A549 (cell line): ENCODE measurements around the gene SAMM50. TPM values are rescaled to one million over a fixed set of nuclear protein-coding genes. Genes with fewer than 3 reads are reported as not detected.

Experiments used
- ATAC-seq, 2 experiments: fragments of 200-7000 bp in 1 of 2; fragments of >200 bp in 1 of 2; cut with Nextera tagmentation in 1 of 2; cut with Tn5 transposase in 1 of 2; 3 replicates each; pipeline versions ENCODE4 v1.8.0 to v1.9.1; 2018 to 2020; ENCODE audit warnings: mild to moderate bottlenecking in 1 of 2, moderate library complexity in 1 of 2
- CTCF ChIA-PET: fragments of 300-600 bp; sonication (Branson Sonifier 250); formaldehyde crosslinking; extraction: SDS; loops from one replicate; lab custom pipeline; 2021; ENCODE audit warnings: antibody characterized with exemption, inconsistent platforms; lab: Yijun Ruan, JAX
- POLR2A ChIA-PET: fragments of 350-600 bp; formaldehyde crosslinking; extraction: SDS; loops from one replicate; lab custom pipeline; 2021; ENCODE audit warnings: antibody characterized with exemption, inconsistent platforms; lab: Yijun Ruan, JAX
- DNase-seq, 2 experiments: peaks; one replicate each; pipeline versions ENCODE4 v3.0.0 to v3.0.0-alpha.2; 2011 to 2016; ENCODE audit warnings: low read depth in 1 of 2, low spot score in 1 of 2
- FAIRE-seq: peaks from 2 replicates; lab custom pipeline; 2011; peaks lifted over from hg19 to GRCh38; lab: Jason Lieb, UNC
- H3K27ac ChIP-seq, 2 experiments: fragments of >200 bp; sonication (Bioruptor Twin); formaldehyde crosslinking; 3 replicates each; pipeline ENCODE4 v1.5.1; 2016 to 2017
- H3K4me1 ChIP-seq: fragments of >200 bp; sonication (Bioruptor Twin); formaldehyde crosslinking; 3 replicates; pipeline ENCODE4 v1.6.1; 2016
- H3K4me2 ChIP-seq: fragments of >200 bp; sonication (Bioruptor Twin); formaldehyde crosslinking; 3 replicates; pipeline ENCODE4 v1.6.1; 2016
- H3K4me3 ChIP-seq: fragments of >200 bp; sonication (Bioruptor Twin); formaldehyde crosslinking; 3 replicates; pipeline ENCODE4 v1.5.1; 2016
- H3K9me3 ChIP-seq: fragments of >200 bp; sonication (Bioruptor Twin); formaldehyde crosslinking; 3 replicates; pipeline ENCODE4 v1.6.1; 2016
- ATOH8 ChIP-seq: fragments of 250-450 bp; sonication (Bioruptor Pico); IDR thresholded peaks from 2 replicates; pipeline ENCODE4 v1.5.0; 2020; ENCODE audit warnings: low read depth, mild to moderate bottlenecking, moderate library complexity
- BCL3 ChIP-seq: fragments of >200 bp; sonication (Bioruptor Twin); formaldehyde crosslinking; IDR thresholded peaks from 3 replicates; pipeline ENCODE4 v1.6.1; 2016
- BHLHE40 ChIP-seq: IDR thresholded peaks from 2 replicates; pipeline ENCODE4 v1.6.1; 2012; ENCODE audit warnings: low read depth, low read length, inconsistent platforms
- CBX2 ChIP-seq: fragments of 200-600 bp; sonication (generic); IDR thresholded peaks from 2 replicates; pipeline ENCODE4 v1.6.1; 2016; ENCODE audit warnings: low read depth, mild to moderate bottlenecking, borderline replicate concordance
- CBX8 ChIP-seq: fragments of 200-600 bp; sonication (generic); IDR thresholded peaks from 2 replicates; pipeline ENCODE4 v1.6.1; 2016
- E2F6 ChIP-seq: IDR thresholded peaks from 2 replicates; pipeline ENCODE4 v1.6.1; 2012; ENCODE audit warnings: low read depth, borderline replicate concordance
- EHMT2 ChIP-seq: fragments of 200-600 bp; sonication (generic); IDR thresholded peaks from 2 replicates; pipeline ENCODE4 v1.6.1; 2016; ENCODE audit warnings: antibody characterized with exemption, low read depth, mild to moderate bottlenecking, moderate library complexity
- EP300 ChIP-seq, 2 experiments: fragments of >200 bp; sonication (Bioruptor Twin); formaldehyde crosslinking; IDR thresholded peaks; 2 replicates in 1 of 2; 3 replicates in 1 of 2; pipeline ENCODE4 v1.6.1; 2016 to 2017
- ESRRA ChIP-seq: fragments of 150-350 bp; IDR thresholded peaks from 2 replicates; pipeline ENCODE4 v1.6.1; 2014; ENCODE audit warnings: mild to moderate bottlenecking, low read length, borderline replicate concordance
- FOSB ChIP-seq: fragments of 250-450 bp; sonication (Bioruptor Pico); IDR thresholded peaks from 2 replicates; pipeline ENCODE4 v1.5.0; 2020; ENCODE audit warnings: mild to moderate bottlenecking, moderate library complexity
- FOXS1 ChIP-seq: fragments of 250-450 bp; sonication (Bioruptor Pico); IDR thresholded peaks from 2 replicates; pipeline ENCODE4 v1.5.0; 2020; ENCODE audit warnings: mild to moderate bottlenecking, moderate library complexity
- HEYL ChIP-seq: fragments of 250-450 bp; sonication (Bioruptor Pico); IDR thresholded peaks from 2 replicates; pipeline ENCODE4 v1.8.0; 2021; ENCODE audit warnings: mild to moderate bottlenecking, moderate library complexity
- HOXA7 ChIP-seq: fragments of 250-450 bp; sonication (Bioruptor Pico); IDR thresholded peaks from 2 replicates; pipeline ENCODE4 v1.5.0; 2020; ENCODE audit warnings: mild to moderate bottlenecking, moderate library complexity
- HOXB5 ChIP-seq: fragments of 250-450 bp; sonication (Bioruptor Pico); IDR thresholded peaks from 2 replicates; pipeline ENCODE4 v1.5.0; 2020; ENCODE audit warnings: mild to moderate bottlenecking, moderate library complexity
- JUN ChIP-seq, 2 experiments: fragments of >200 bp; sonication (Bioruptor Twin); formaldehyde crosslinking; IDR thresholded peaks; 2 replicates in 1 of 2; 3 replicates in 1 of 2; pipeline ENCODE4 v1.6.1; 2016 to 2017
- KDM1A ChIP-seq: fragments of 200-600 bp; sonication (generic); IDR thresholded peaks from 2 replicates; pipeline ENCODE4 v1.6.1; 2016; ENCODE audit warnings: low read depth, mild to moderate bottlenecking
- KDM5A ChIP-seq: fragments of 200-600 bp; sonication (generic); IDR thresholded peaks from 2 replicates; pipeline ENCODE4 v1.6.1; 2016; ENCODE audit warnings: antibody characterized with exemption, mild to moderate bottlenecking
- MAFK ChIP-seq: fragments of 450-650 bp; IDR thresholded peaks from 2 replicates; pipeline ENCODE4 v1.6.1; 2014; ENCODE audit not compliant: partially characterized antibody
- MAZ ChIP-seq: fragments of 150-350 bp; IDR thresholded peaks from 2 replicates; pipeline ENCODE4 v1.6.1; 2014; ENCODE audit warnings: antibody characterized with exemption, low read depth, low read length, borderline replicate concordance
- MYC ChIP-seq: IDR thresholded peaks from 2 replicates; pipeline ENCODE4 v1.6.1; 2012; ENCODE audit warnings: mild to moderate bottlenecking, inconsistent platforms, low read length, improper control_type of control experiment, borderline replicate concordance
- NFE2L2 ChIP-seq: fragments of 150-350 bp; conservative IDR thresholded peaks from 2 replicates; pipeline ENCODE4 v1.6.1; 2014; ENCODE audit warnings: low read length
- NPAS2 ChIP-seq: fragments of 250-450 bp; sonication (Bioruptor Pico); IDR thresholded peaks from 2 replicates; pipeline ENCODE4 v1.8.0; 2022; ENCODE audit warnings: mild to moderate bottlenecking, moderate library complexity, borderline replicate concordance
- NR3C1 ChIP-seq: fragments of >200 bp; sonication (Bioruptor Twin); formaldehyde crosslinking; IDR thresholded peaks from 3 replicates; pipeline ENCODE4 v1.6.1; 2017
- PBX3 ChIP-seq: IDR thresholded peaks from 2 replicates; pipeline ENCODE4 v1.6.1; 2012
- POLR2A ChIP-seq: IDR thresholded peaks from 2 replicates; pipeline ENCODE4 v1.6.1; 2012; ENCODE audit warnings: mild to moderate bottlenecking, low read length
- RCOR1 ChIP-seq: fragments of 150-350 bp; IDR thresholded peaks from 2 replicates; pipeline ENCODE4 v1.6.1; 2014; ENCODE audit warnings: antibody characterized with exemption, low read length, low read depth
- RNF2 ChIP-seq: fragments of 200-600 bp; sonication (generic); IDR thresholded peaks from 2 replicates; pipeline ENCODE4 v1.6.1; 2016; ENCODE audit warnings: low read depth, mild to moderate bottlenecking, antibody characterized with exemption, moderate library complexity, borderline replicate concordance
- SMC3 ChIP-seq: fragments of >200 bp; sonication (Bioruptor Twin); formaldehyde crosslinking; IDR thresholded peaks from 3 replicates; pipeline ENCODE4 v1.6.1; 2018; ENCODE audit warnings: inconsistent platforms
- SREBF2 ChIP-seq: fragments of 450-650 bp; IDR thresholded peaks from 2 replicates; pipeline ENCODE4 v1.6.1; 2014; ENCODE audit warnings: mild to moderate bottlenecking, moderate library complexity
- ZC3H11A ChIP-seq: fragments of 450-650 bp; IDR thresholded peaks from 2 replicates; pipeline ENCODE4 v1.6.1; 2014; ENCODE audit warnings: antibody characterized with exemption, mild to moderate bottlenecking
- ZNF302 ChIP-seq: fragments of 250-450 bp; sonication (Bioruptor Pico); IDR thresholded peaks from 2 replicates; pipeline ENCODE4 v1.9.0; 2021; ENCODE audit warnings: inconsistent platforms, mild to moderate bottlenecking, moderate library complexity
- WGBS: methylation state at CpG from one replicate; pipeline ENCODE4 v1.1.6; 2017; ENCODE audit errors: missing lambda C conversion rate; 5-methylcytosine and 5-hydroxymethylcytosine counted together
- polyA minus RNA-seq: library from RNA; depleted of rRNA, polyadenylated mRNA; stranded (reverse); fragments of >200 nt; gene quantifications from 2 replicates; pipeline ENCODE4 v1.2.3, GENCODE V29; 2011; rRNA and poly(A)+ RNA removed
- polyA plus RNA-seq, 4 experiments: library from polyadenylated mRNA; depleted of rRNA in 3 of 4; stranded (reverse); fragments of >200 nt; fragmentation: RNase III in 1 of 4; extraction: RNeasy Plus Mini Kit Qiagen cat#74134 plus additional on column Dnase treatment in 1 of 4; gene quantifications; 2 replicates in 3 of 4; 3 replicates in 1 of 4; pipeline ENCODE4 v1.2.3, GENCODE V29; 2011 to 2017
- TF ChIP-seq, protein P1 (sequence below): fragments of >200 bp; sonication (Bioruptor Twin); formaldehyde crosslinking; IDR thresholded peaks from 3 replicates; pipeline ENCODE4 v1.5.1; 2016
- TF ChIP-seq, protein P2 (sequence below): IDR thresholded peaks from 2 replicates; pipeline ENCODE4 v1.6.1; 2012
- TF ChIP-seq, protein P3 (sequence below): fragments of 150-350 bp; IDR thresholded peaks from 2 replicates; pipeline ENCODE4 v1.6.1; 2014; ENCODE audit warnings: low read depth, mild to moderate bottlenecking, low read length

Gene SAMM50
- polyA plus RNA-seq (2011; rRNA removed) (37.1 and 51.4 TPM in 2 replicates), polyA plus RNA-seq (2017; fragmentation: RNase III; extraction: RNeasy Plus Mini Kit Qiagen cat#74134 plus additional on column Dnase treatment) (49.3 to 50.8 TPM (median 49.3 TPM) in 3 replicates), polyA minus RNA-seq (29.6 and 33.1 TPM in 2 replicates)
- polyA plus RNA-seq (2012; cell fraction: cytosol; rRNA removed), result 31.9 and 32.9 TPM in 2 replicates
- 25.3 and 36.5 TPM in 2 replicates for polyA plus RNA-seq (2012; cell fraction: nucleus; rRNA removed)

GRCh38 chr22:43955040-43955882 is at the start of gene SAMM50:
TSS of gene SAMM50 (plus strand) at chr22:43955442. CDS start at chr22:43955578, 136 bp downstream.
- peak within 1 kb of the TSS; percentile 98 for H3K4me2 ChIP-seq
- FAIRE-seq, result no peak
- ATAC-seq, result peak; percentile 97 to 98
- H3K4me3 ChIP-seq, result peak within 1 kb of the TSS; percentile 93
- DNase-seq, result peak; percentile 79 to 87
- H3K27ac ChIP-seq, result peak within 1 kb of the TSS; percentile 80 to 96
- ChIA-PET CTCF (interaction anchor here (0.9 to 1.7 kb wide), 4 partner anchors 9 to 670 kb away, joined by 3 to 8 read pairs (median 3); no protein-coding TSS in a partner anchor), POLR2A (interaction anchor here (0.6 to 2.1 kb wide), 3 partner anchors 9 to 32 kb away, joined by 3 to 12 read pairs (median 4); partner anchors contain the start of gene PNPLA3)
- WGBS, result under 1% methylated on average over 9 of the region's 74 CpGs
- H3K4me1 ChIP-seq, result peaks cover 17% of the 10 kb centered on the region; the same call in 2 of the 3 replicates
- no peaks in the 10 kb centered on the region for H3K9me3 ChIP-seq
- TF ChIP-seq RNF2 (no peak), NR3C1 (no peak), CBX2 (no peak), ZNF302 (CRISPR knock-in tag) (no peak), FOXS1 (CRISPR knock-in tag) (no peak), RCOR1 (no peak), ESRRA (no peak), HOXB5 (CRISPR knock-in tag) (no peak), BHLHE40 (no peak), MAZ (no peak), KDM1A (no peak), SREBF2 (no peak), EP300 (IDR thresholded peaks at IDR 0.05) (no peak), E2F6 (peak; percentile 66; the same call in 1 of the 2 replicates), ZC3H11A (no peak), SMC3 (no peak), PBX3 (peak; percentile 32; the same call in 1 of the 2 replicates), FOSB (CRISPR knock-in tag) (no peak), HOXA7 (CRISPR knock-in tag) (no peak), KDM5A (peak; percentile 86), POLR2A (peak; percentile 86), EHMT2 (no peak), NPAS2 (CRISPR knock-in tag) (no peak), CBX8 (no peak), ATOH8 (no peak), BCL3 (peak; percentile 72; the same call in 2 of the 3 replicates), MYC (no peak), NFE2L2 (no peak), JUN (IDR thresholded peaks at IDR 0.05) (peak in 1 of 2 experiments; percentile 47; a peak in 1 of 5 replicates), MAFK (no peak), HEYL (CRISPR knock-in tag) (no peak)
- TF ChIP-seq, protein P1, sequence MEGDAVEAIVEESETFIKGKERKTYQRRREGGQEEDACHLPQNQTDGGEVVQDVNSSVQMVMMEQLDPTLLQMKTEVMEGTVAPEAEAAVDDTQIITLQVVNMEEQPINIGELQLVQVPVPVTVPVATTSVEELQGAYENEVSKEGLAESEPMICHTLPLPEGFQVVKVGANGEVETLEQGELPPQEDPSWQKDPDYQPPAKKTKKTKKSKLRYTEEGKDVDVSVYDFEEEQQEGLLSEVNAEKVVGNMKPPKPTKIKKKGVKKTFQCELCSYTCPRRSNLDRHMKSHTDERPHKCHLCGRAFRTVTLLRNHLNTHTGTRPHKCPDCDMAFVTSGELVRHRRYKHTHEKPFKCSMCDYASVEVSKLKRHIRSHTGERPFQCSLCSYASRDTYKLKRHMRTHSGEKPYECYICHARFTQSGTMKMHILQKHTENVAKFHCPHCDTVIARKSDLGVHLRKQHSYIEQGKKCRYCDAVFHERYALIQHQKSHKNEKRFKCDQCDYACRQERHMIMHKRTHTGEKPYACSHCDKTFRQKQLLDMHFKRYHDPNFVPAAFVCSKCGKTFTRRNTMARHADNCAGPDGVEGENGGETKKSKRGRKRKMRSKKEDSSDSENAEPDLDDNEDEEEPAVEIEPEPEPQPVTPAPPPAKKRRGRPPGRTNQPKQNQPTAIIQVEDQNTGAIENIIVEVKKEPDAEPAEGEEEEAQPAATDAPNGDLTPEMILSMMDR, result no peak
- TF ChIP-seq, protein P2, sequence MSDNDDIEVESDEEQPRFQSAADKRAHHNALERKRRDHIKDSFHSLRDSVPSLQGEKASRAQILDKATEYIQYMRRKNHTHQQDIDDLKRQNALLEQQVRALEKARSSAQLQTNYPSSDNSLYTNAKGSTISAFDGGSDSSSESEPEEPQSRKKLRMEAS, result peak; percentile 93
- TF ChIP-seq, protein P3, sequence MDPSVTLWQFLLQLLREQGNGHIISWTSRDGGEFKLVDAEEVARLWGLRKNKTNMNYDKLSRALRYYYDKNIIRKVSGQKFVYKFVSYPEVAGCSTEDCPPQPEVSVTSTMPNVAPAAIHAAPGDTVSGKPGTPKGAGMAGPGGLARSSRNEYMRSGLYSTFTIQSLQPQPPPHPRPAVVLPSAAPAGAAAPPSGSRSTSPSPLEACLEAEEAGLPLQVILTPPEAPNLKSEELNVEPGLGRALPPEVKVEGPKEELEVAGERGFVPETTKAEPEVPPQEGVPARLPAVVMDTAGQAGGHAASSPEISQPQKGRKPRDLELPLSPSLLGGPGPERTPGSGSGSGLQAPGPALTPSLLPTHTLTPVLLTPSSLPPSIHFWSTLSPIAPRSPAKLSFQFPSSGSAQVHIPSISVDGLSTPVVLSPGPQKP, result no peak
